Measurements from ENCODE around the gene ART3. TPM values are rescaled to one million over a fixed set of nuclear protein-coding genes. Genes with fewer than 3 reads are reported as not detected.

ART3 gene
- total RNA-seq, 1 donor from 2014 or later, result not detected

GRCh38 chr4:76127754-76128153 is 53.2 kb downstream of the ART3 start:
- H3K27me3 ChIP-seq, result no peaks in the 10 kb centered on the region

DNA sequence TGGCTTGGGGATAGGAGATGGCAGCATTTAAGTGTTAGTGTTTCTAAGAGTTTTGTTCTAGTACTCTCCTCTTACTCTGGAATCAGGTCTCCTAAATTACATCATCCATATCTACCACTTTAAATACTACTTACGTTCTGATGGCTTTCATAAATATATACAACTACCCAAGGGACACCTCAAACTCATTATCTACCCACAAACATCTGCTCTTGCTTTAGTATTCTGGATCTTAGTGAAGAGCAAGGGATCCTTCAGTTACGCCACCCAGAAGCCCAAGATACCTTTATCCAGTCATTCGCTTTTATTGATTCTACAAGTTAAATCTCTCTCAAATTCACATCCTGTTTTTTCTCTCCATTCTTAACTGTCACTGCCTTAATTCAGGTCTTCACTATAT is 66.7 kb downstream of the ART3 start:
- ATAC-seq (no peak), DNase-seq (no peak)
- no peaks in the 10 kb centered on the region for H3K9me3 ChIP-seq
- H3K4me1 ChIP-seq, result peaks cover 8% of the 10 kb centered on the region
- no peak for TF ChIP-seq CTCF (IDR thresholded peaks at IDR 0.05)
- H3K4me3 ChIP-seq, result no peak overlapping the region
- no peaks in the 10 kb centered on the region for H3K27me3 ChIP-seq
- intact Hi-C loops (cut with DNase I), result no loop called here
- H3K27ac ChIP-seq, result no peak overlapping the region
- peaks cover 65% of the 10 kb centered on the region for H3K36me3 ChIP-seq

More at GRCh38 chr4:76127754-76128153, 53.2 kb downstream of the ART3 start:
- ATAC-seq (no peak), DNase-seq (no peak)
- peaks cover 53% of the 10 kb centered on the region for H3K36me3 ChIP-seq
- no peaks in the 10 kb centered on the region for H3K4me1 ChIP-seq
- no peak overlapping the region for H3K27ac ChIP-seq
- no peak overlapping the region for H3K4me3 ChIP-seq
- H3K9me3 ChIP-seq, result no peaks in the 10 kb centered on the region
- TF ChIP-seq CTCF (IDR thresholded peaks at IDR 0.05), result no peak
- intact Hi-C loops (cut with DNase I), result no loop called here

GRCh38 chr4:76144546-76144945 is 70.0 kb downstream of the ART3 start:
- Histone ChIP-seq H3K27ac (no peak overlapping the region), H3K4me3 (no peak overlapping the region), H3K4me1 (peaks cover 25% of the 10 kb centered on the region), H3K36me3 (peaks cover 35% of the 10 kb centered on the region), H3K9me3 (no peaks in the 10 kb centered on the region), H3K27me3 (no peaks in the 10 kb centered on the region)
- no peak for ATAC-seq
- intact Hi-C loops (cut with DNase I), result no loop called here
- no peak for TF ChIP-seq CTCF (IDR thresholded peaks at IDR 0.05)
- DNase-seq, result no peak

GRCh38 chr4:76147454-76148141 is 73.1 kb downstream of the ART3 start:
- no peaks in the 10 kb centered on the region for H3K9me3 ChIP-seq
- DNase-seq, result peak; percentile 80
- no peaks in the 10 kb centered on the region for H3K27me3 ChIP-seq
- ATAC-seq, result peak; percentile 81
- H3K36me3 ChIP-seq, result peaks cover 17% of the 10 kb centered on the region
- intact Hi-C loops (cut with DNase I), result no loop called here
- peak overlapping the region; percentile 94 for H3K27ac ChIP-seq
- H3K4me1 ChIP-seq, result peaks cover 25% of the 10 kb centered on the region
- TF ChIP-seq CTCF (IDR thresholded peaks at IDR 0.05), result no peak
- peak overlapping the region; percentile 88 for H3K4me3 ChIP-seq

GRCh38 chr4:76148142-76148865 is 73.8 kb downstream of the ART3 start, which contains the start of gene NUP54:
NUP54 (minus strand) TSS chr4:76148397; CDS start chr4:76148374, 23 bp downstream.
- TF ChIP-seq CTCF (IDR thresholded peaks at IDR 0.05), result no peak
- peak within 1 kb of the TSS; percentile 94 for H3K27ac ChIP-seq
- peak within 1 kb of the TSS; percentile 88 for H3K4me3 ChIP-seq
- H3K36me3 ChIP-seq, result peaks cover 10% of the 10 kb centered on the region
- ATAC-seq, result peak; percentile 100
- peak; percentile 97 for DNase-seq
- intact Hi-C loops (cut with DNase I), result no loop called here
- H3K4me1 ChIP-seq, result peaks cover 25% of the 10 kb centered on the region
- H3K9me3 ChIP-seq, result no peaks in the 10 kb centered on the region
- no peaks in the 10 kb centered on the region for H3K27me3 ChIP-seq
